K562 (cell line): ENCODE results near the gene PTX3. TPM values are rescaled to one million over a fixed set of nuclear protein-coding genes. Genes with fewer than 3 reads are reported as not detected.

Source experiments
- ATAC-seq: fragments of 200-7000 bp; cut with Tn5 transposase; 3 replicates; pipeline ENCODE4 v1.9.1; 2020; ENCODE audit warnings: moderate library complexity
- BruUV-seq: library from RNA; stranded (reverse); fragments of 400-500 nt; replicated peaks from 2 replicates; lab custom pipeline; 2021; lab: Mats Ljungman, UMichigan
- CTCF ChIA-PET: fragments of 300-600 bp; formaldehyde crosslinking; extraction: SDS; loops from one replicate; lab custom pipeline; 2021; ENCODE audit warnings: low intra/inter-chr PET ratio; lab: Yijun Ruan, JAX
- POLR2A ChIA-PET: fragments of 300-600, 350-650 bp; sonication (Branson Sonifier 250); formaldehyde crosslinking; extraction: SDS; loops from one replicate; lab custom pipeline; 2021; ENCODE audit warnings: antibody characterized with exemption, inconsistent platforms; lab: Yijun Ruan, JAX
- DNase-seq, 4 experiments: peaks; one replicate each; pipeline versions ENCODE4 v3.0.0 to v3.0.0-alpha.2; 2011 to 2018; ENCODE audit warnings: low spot score in 3 of 4, mixed read lengths in 3 of 4; ENCODE audit errors: extremely low read depth in 1 of 4
- FAIRE-seq: peaks from 2 replicates; lab custom pipeline; 2011; peaks lifted over from hg19 to GRCh38; lab: Jason Lieb, UNC
- H2AFZ ChIP-seq: 2 replicates; pipeline ENCODE4 v1.6.0; 2011; ENCODE audit warnings: low read depth, low read length, control low read depth, inconsistent platforms
- H3K27ac ChIP-seq: fragments of 200-600 bp; 3 replicates; pipeline ENCODE4 v1.8.0; 2011; ENCODE audit warnings: low read depth, mild to moderate bottlenecking, control low read depth, inconsistent platforms, low read length, moderate library complexity, mixed read lengths; ENCODE audit errors: extremely low read depth
- H3K27me3 ChIP-seq, 2 experiments: fragments of 300-600 bp in 1 of 2; 2 replicates in 1 of 2; 3 replicates in 1 of 2; pipeline versions ENCODE4 v1.6.0 to v1.8.0; 2011; ENCODE audit warnings: inconsistent platforms in 2 of 2, low read length in 2 of 2, mild to moderate bottlenecking in 1 of 2, mixed read lengths in 1 of 2, moderate library complexity in 1 of 2; ENCODE audit not compliant: control insufficient read depth in 2 of 2, insufficient read depth in 2 of 2
- H3K36me3 ChIP-seq: fragments of 300-600 bp; 3 replicates; pipeline ENCODE4 v1.8.0; 2011; ENCODE audit warnings: mild to moderate bottlenecking, low read length, inconsistent platforms; ENCODE audit not compliant: control insufficient read depth, insufficient read depth
- H3K4me1 ChIP-seq, 2 experiments: fragments of 200-600 bp in 1 of 2; replicated peaks in 1 of 2; 2 replicates in 1 of 2; 3 replicates in 1 of 2; pipeline versions ENCODE4 v1.5.1 to v1.8.0; 2011; ENCODE audit warnings: inconsistent platforms in 2 of 2, low read length in 2 of 2, mild to moderate bottlenecking in 1 of 2, mixed read lengths in 1 of 2, moderate library complexity in 1 of 2; ENCODE audit not compliant: control insufficient read depth in 2 of 2, insufficient read depth in 2 of 2
- H3K4me2 ChIP-seq: 2 replicates; pipeline ENCODE4 v1.6.1; 2011; ENCODE audit warnings: low read length, control low read depth, inconsistent platforms, mixed read lengths; ENCODE audit not compliant: insufficient read depth
- H3K4me3 ChIP-seq: fragments of 200-600 bp; sonication (generic), shearing (Covaris generic); 2 replicates; pipeline ENCODE4 v1.5.1; 2016; ENCODE audit warnings: control low read depth, inconsistent platforms
- H3K79me2 ChIP-seq: fragments of 200-600 bp; 3 replicates; pipeline ENCODE4 v1.8.0; 2011; ENCODE audit warnings: low read length, inconsistent platforms; ENCODE audit not compliant: control insufficient read depth, insufficient read depth
- H3K9ac ChIP-seq, 2 experiments: 2 replicates each; pipeline versions ENCODE4 v1.6.0 to v1.6.1; 2011; ENCODE audit warnings: low read depth in 2 of 2, low read length in 2 of 2, control low read depth in 1 of 2, inconsistent platforms in 1 of 2, mild to moderate bottlenecking in 1 of 2, mixed read lengths in 1 of 2; ENCODE audit not compliant: insufficient read depth in 1 of 2
- H3K9me1 ChIP-seq: one replicate; pipeline ENCODE4 v1.6.0; 2011; ENCODE audit warnings: inconsistent platforms, mild to moderate bottlenecking, low read length, moderate library complexity; ENCODE audit not compliant: control insufficient read depth, insufficient read depth
- H3K9me3 ChIP-seq: replicated peaks from 2 replicates; pipeline ENCODE4 v1.5.1; 2011; ENCODE audit warnings: low read depth, low read length, inconsistent platforms; ENCODE audit not compliant: control insufficient read depth, insufficient read depth
- H4K20me1 ChIP-seq: replicated peaks from 2 replicates; pipeline ENCODE4 v1.6.1; 2011; ENCODE audit warnings: low read length, inconsistent platforms, mixed read lengths; ENCODE audit not compliant: control insufficient read depth, insufficient read depth
- CHD4 ChIP-seq: fragments of 200-600 bp; sonication (generic); IDR thresholded peaks from 3 replicates; pipeline ENCODE4 v1.6.1; 2012; ENCODE audit warnings: low read depth, mild to moderate bottlenecking, mixed read lengths, low read length, inconsistent platforms; ENCODE audit not compliant: insufficient read depth, insufficient replicate concordance, poor library complexity, severe bottlenecking
- JUNB ChIP-seq: fragments of 450-650 bp; formaldehyde crosslinking; conservative IDR thresholded peaks from 2 replicates; pipeline ENCODE4 v1.4.0; 2020; ENCODE audit warnings: mild to moderate bottlenecking
- JUND ChIP-seq, 2 experiments: IDR thresholded peaks; 2 replicates in 1 of 2; 3 replicates in 1 of 2; pipeline ENCODE4 v1.6.1; 2011; ENCODE audit warnings: borderline replicate concordance in 2 of 2, low read depth in 2 of 2, low read length in 2 of 2, improper control_type of control experiment in 1 of 2, missing biosample characterization in 1 of 2, missing genetic modification characterization in 1 of 2, missing genetic modification reagents in 1 of 2
- TBP ChIP-seq: optimal IDR thresholded peaks from 2 replicates; pipeline ENCODE3; 2011; ENCODE audit warnings: low read depth, low read length, improper control_type of control experiment
- XRCC5 ChIP-seq: fragments of 200-400 bp; formaldehyde crosslinking; IDR thresholded peaks from 2 replicates; pipeline ENCODE4 v1.6.1; 2017; ENCODE audit warnings: low read depth, mild to moderate bottlenecking, low read length
- WGBS: fragments of 100-300 bp; shearing (Covaris generic); methylation state at CpG from one replicate; pipeline ENCODE4 v1.1.6; 2016; ENCODE audit warnings: low coverage, mixed read lengths; ENCODE audit not compliant: insufficient coverage; ENCODE audit errors: missing lambda C conversion rate; 5-methylcytosine and 5-hydroxymethylcytosine counted together
- in situ Hi-C: fragments of 300-500 bp; cut with MboI; formaldehyde crosslinking; loops from 4 replicates; pipeline ENCODE4 v1.15.0; 2018; ENCODE audit warnings: inconsistent platforms, mixed read lengths
- intact Hi-C: fragments of 100-400 bp; cut with micrococcal nuclease; formaldehyde crosslinking; loops from 2 replicates; pipeline ENCODE4 v1.14.2; 2022
- polyA plus RNA-seq, 8 experiments: library from polyadenylated mRNA; depleted of rRNA in 4 of 8; stranded (reverse) in 5 of 8; unstranded in 3 of 8; fragments of >200 nt; fragmentation: Nextera tagmentation in 2 of 8; fragmentation: Illumina TruSeq in 1 of 8; extraction: Ambion mirVana in 2 of 8; extraction: Trizol in 1 of 8; gene quantifications; 2 replicates each; pipeline versions ENCODE4 v1.2.1 to v1.2.3, GENCODE V29; 2011 to 2014; ENCODE audit warnings: inconsistent platforms in 1 of 8, missing spikeins in 1 of 8
- total RNA-seq, 7 experiments: library from RNA; depleted of rRNA in 6 of 7; stranded (reverse); fragments of >200 nt in 6 of 7; fragmentation: Illumina TruSeq in 2 of 7; extraction: Trizol in 2 of 7; gene quantifications; 2 replicates each; pipeline versions ENCODE4 v1.2.1 to v1.2.3, GENCODE V29; 2011 to 2021; ENCODE audit warnings: low replicate concordance in 1 of 7
- TF ChIP-seq, protein P1 (sequence below): fragments of 450-650 bp; IDR thresholded peaks from one replicate; pipeline ENCODE4 v1.6.1; 2018; ENCODE audit warnings: mild to moderate bottlenecking, moderate library complexity; ENCODE audit not compliant: partially characterized antibody
- TF ChIP-seq, protein P2 (sequence below): fragments of 450-650 bp; formaldehyde crosslinking; IDR thresholded peaks from 2 replicates; pipeline ENCODE4 v1.4.0; 2022; ENCODE audit warnings: missing genetic modification characterization

PTX3 gene
- total and polyA plus RNA-seq, 9 of the 15 experiments (the other 6 are each of a cell fraction or from before 2014, with no cell fraction given), result 0.04 to 0.33 (median 0.15) TPM; not detected in 2

DNA sequence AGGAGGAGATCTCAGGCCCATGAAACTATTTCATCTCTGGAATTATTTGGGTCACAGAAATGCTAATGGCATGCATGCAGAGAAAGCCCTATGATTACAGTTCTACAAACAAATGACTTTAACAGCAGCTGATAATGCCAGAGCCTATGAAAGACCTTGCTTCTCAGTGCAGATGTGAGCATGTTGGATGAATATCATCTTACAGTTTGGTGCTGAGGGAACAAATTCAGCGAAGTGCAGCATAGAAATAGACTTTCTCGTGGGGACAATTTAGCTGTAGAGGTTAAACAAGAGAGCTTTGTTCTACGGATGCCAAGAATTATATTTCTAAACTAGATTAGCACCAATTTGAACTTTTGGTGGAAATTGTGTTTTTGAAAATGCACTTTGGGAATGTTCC is 27.7 kb downstream of the PTX3 start:
- Histone ChIP-seq H3K9ac (no peak overlapping the region), H3K9me1 (no peaks in the 10 kb centered on the region), H3K79me2 (no peaks in the 10 kb centered on the region), H3K27me3 (no peaks in the 10 kb centered on the region), H3K27ac (no peak overlapping the region), H3K36me3 (no peaks in the 10 kb centered on the region), H3K9me3 (no peaks in the 10 kb centered on the region), H2AFZ (no peak overlapping the region), H3K4me1 (no peaks in the 10 kb centered on the region), H3K4me2 (no peak overlapping the region), H3K4me3 (no peak overlapping the region), H4K20me1 (no peaks in the 10 kb centered on the region)
- in situ Hi-C loops (no loop called here), intact Hi-C loops (no loop called here)
- DNase-seq, result no peak
- TF ChIP-seq, protein P1, sequence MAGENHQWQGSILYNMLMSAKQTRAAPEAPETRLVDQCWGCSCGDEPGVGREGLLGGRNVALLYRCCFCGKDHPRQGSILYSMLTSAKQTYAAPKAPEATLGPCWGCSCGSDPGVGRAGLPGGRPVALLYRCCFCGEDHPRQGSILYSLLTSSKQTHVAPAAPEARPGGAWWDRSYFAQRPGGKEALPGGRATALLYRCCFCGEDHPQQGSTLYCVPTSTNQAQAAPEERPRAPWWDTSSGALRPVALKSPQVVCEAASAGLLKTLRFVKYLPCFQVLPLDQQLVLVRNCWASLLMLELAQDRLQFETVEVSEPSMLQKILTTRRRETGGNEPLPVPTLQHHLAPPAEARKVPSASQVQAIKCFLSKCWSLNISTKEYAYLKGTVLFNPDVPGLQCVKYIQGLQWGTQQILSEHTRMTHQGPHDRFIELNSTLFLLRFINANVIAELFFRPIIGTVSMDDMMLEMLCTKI, result no peak
- TF ChIP-seq TBP (no peak), JUND (IDR thresholded peaks at IDR 0.05; ENCODE audit: borderline replicate concordance, low read depth, low read length) (no peak), JUND (tag; IDR thresholded peaks at IDR 0.05; ENCODE audit: borderline replicate concordance, low read depth, low read length) (no peak), CHD4 (no peak), XRCC5 (no peak), JUNB (CRISPR knock-in tag) (no peak)
- TF ChIP-seq, protein P2, sequence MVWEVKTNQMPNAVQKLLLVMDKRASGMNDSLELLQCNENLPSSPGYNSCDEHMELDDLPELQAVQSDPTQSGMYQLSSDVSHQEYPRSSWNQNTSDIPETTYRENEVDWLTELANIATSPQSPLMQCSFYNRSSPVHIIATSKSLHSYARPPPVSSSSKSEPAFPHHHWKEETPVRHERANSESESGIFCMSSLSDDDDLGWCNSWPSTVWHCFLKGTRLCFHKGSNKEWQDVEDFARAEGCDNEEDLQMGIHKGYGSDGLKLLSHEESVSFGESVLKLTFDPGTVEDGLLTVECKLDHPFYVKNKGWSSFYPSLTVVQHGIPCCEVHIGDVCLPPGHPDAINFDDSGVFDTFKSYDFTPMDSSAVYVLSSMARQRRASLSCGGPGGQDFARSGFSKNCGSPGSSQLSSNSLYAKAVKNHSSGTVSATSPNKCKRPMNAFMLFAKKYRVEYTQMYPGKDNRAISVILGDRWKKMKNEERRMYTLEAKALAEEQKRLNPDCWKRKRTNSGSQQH, result no peak
- CTCF ChIA-PET, result no interaction called here
- 10% methylated on average over 3 of the region's 3 CpGs for WGBS
- POLR2A ChIA-PET, result no interaction called here
- no peak for FAIRE-seq
- BruUV-seq, result no TSS peak
- ATAC-seq, result no peak
